ENCODE measurements around the gene KRT72.

KRT72 gene

DNA sequence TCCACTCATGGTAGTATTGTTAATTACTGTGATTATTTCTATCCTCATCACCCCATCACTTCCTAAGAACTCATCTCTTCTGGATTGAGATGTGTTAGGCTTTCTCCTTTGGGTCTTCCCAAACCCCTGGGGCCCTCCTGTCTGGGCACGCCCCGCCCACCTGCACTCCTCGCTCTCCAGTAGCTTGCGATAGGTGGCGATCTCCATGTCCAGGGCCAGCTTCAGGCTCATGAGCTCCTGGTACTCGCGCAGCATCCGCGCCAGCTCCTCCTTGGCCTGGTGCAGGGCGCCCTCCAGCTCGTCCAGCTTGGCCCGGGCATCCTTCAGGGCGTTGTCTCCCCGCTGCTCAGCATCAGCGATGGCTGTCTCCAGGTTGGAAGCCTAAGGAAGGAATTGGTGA, 55.1 kb downstream of the KRT72 start:
- ChIA-PET POLR2A (no interaction called here), CTCF (no interaction called here)
- TF ChIP-seq, protein P1, sequence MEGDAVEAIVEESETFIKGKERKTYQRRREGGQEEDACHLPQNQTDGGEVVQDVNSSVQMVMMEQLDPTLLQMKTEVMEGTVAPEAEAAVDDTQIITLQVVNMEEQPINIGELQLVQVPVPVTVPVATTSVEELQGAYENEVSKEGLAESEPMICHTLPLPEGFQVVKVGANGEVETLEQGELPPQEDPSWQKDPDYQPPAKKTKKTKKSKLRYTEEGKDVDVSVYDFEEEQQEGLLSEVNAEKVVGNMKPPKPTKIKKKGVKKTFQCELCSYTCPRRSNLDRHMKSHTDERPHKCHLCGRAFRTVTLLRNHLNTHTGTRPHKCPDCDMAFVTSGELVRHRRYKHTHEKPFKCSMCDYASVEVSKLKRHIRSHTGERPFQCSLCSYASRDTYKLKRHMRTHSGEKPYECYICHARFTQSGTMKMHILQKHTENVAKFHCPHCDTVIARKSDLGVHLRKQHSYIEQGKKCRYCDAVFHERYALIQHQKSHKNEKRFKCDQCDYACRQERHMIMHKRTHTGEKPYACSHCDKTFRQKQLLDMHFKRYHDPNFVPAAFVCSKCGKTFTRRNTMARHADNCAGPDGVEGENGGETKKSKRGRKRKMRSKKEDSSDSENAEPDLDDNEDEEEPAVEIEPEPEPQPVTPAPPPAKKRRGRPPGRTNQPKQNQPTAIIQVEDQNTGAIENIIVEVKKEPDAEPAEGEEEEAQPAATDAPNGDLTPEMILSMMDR (IDR thresholded peaks at IDR 0.05; ENCODE audit: control extremely low read depth, extremely low read depth, low read depth, missing control alignments) = no peak
- DNase-seq (ENCODE audit: extremely low spot score) = no peak

DNA sequence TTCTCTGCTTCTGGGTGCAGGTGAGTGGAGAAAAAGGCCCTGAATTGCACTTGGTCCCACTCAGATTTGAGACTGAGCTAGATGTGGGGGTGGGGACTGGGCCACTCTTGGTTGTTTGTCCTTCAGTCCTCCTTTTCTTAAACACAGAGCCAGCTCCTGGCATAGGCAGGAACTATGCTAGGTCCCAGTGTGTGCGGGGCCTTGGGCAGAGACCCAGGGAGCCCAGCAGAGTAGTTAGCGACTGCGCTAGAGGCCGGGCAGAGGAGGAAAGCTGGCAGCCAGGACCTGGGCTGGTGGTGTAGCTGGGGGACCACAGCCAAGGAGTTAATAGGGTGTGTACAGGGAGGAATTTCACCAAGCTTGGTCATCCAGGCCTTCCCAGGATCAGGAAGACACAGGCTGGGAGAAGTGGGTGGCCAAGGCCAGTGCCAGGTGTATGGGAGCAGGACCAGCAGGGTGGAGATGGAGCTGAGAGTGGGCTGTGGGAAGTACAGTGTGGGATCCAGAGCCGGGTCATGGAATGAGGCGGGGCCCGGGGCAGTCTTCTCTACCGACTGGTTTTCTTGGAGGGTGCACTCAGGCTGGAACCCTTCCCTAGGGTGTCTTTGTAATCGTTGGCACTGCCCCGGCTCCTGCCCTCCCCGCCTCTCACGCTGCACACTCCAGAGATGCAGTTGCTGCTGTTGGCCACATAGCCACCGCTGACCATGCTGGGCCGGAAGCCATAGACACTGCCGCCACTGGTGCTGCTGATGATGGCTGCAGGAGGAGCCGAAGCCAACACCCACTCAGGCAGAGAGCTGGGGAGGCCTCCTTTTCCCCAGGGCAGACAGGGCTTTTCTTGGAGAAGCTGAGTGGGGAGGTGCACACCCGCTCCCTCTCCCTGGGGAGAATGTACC, 57.0 kb downstream of the KRT72 start:
- TF ChIP-seq, protein P1 (IDR thresholded peaks at IDR 0.05; ENCODE audit: control extremely low read depth, extremely low read depth, low read depth, missing control alignments) = no peak
- POLR2A ChIA-PET = no interaction called here
- no peak for DNase-seq (ENCODE audit: extremely low spot score)
- CTCF ChIA-PET = interaction anchor here (0.9 to 1.3 kb wide), 2 partner anchors 10 to 31 kb away, joined by 3 read pairs; no protein-coding TSS in a partner anchor

DNA sequence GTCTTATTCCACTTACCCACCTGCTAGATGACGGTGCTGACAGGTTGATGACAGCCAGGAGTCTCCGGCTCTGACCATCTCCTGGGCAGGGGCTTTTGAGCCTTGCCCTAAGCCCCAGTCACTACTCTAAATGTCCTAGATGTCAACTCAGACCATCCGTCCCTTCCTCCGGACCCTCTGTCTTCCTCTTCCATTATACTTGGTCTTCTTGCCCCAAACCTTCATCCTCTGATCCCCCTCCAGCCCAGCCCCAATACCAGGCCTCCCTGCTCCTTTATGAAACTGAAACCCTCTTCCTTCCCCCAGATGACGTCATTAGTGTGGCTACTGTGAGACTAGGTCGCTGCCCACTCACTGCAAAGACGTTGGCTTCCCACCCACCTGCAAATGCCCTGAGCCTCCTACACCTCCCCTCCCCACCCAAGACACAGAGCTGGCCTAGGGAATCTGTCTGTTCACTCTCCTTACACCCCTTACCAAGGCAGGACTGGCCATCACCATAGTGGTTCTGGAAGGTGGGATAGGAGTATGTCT, 58.4 kb downstream of the KRT72 start:
- POLR2A ChIA-PET = no interaction called here
- no peak for DNase-seq (ENCODE audit: extremely low spot score)
- CTCF ChIA-PET = no interaction called here
- TF ChIP-seq, protein P1 (IDR thresholded peaks at IDR 0.05; ENCODE audit: control extremely low read depth, extremely low read depth, low read depth, missing control alignments) = no peak

DNA sequence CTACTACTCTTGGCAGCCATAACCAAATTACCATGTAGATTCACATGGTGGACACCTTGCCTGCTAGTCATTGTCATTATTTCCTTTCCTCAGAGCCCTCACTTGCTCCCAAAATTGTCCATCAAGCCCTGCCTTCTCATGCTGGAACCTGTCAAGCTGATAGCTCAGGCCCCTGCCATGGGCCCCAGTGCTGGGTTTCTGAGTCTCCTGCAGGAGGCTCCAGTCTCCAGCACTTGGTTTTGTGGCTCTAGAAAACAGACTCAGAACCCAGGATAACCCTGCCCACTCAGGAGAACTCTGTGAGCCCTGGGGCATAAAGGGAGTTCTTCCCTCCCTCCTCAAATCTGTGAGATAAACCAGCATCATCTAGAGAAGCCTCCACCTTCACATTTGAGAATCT, 59.1 kb downstream of the KRT72 start:
- ChIA-PET CTCF (no interaction called here), POLR2A (no interaction called here)

DNA sequence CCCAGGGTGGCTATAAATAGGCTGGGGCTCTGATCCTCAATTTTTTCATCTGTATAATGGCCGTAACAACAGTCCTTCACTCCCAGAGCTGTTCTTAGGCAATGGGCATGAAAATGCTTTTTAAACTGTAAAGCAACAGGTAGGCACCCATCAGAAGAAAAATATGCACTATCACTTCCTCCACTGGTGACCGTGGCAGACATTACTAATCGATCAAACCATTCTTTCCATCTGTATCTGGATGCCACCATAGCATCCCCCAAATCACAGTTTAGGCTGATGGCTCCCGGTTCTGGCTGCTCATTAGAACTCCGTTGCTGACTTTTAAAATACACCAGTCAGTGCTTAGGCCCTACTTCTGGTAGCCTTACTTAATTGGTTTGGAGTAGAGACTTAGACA, 59.6 kb downstream of the KRT72 start:
- TF ChIP-seq, protein P1 (IDR thresholded peaks at IDR 0.05; ENCODE audit: control extremely low read depth, extremely low read depth, low read depth, missing control alignments) = no peak
- DNase-seq (ENCODE audit: extremely low spot score) = no peak
- ChIA-PET CTCF (no interaction called here), POLR2A (no interaction called here)

More for the DNA sequence above, 59.1 kb downstream of the KRT72 start:
- no peak for DNase-seq (ENCODE audit: extremely low spot score)
- TF ChIP-seq, protein P1 (IDR thresholded peaks at IDR 0.05; ENCODE audit: control extremely low read depth, extremely low read depth, low read depth, missing control alignments) = no peak

DNA sequence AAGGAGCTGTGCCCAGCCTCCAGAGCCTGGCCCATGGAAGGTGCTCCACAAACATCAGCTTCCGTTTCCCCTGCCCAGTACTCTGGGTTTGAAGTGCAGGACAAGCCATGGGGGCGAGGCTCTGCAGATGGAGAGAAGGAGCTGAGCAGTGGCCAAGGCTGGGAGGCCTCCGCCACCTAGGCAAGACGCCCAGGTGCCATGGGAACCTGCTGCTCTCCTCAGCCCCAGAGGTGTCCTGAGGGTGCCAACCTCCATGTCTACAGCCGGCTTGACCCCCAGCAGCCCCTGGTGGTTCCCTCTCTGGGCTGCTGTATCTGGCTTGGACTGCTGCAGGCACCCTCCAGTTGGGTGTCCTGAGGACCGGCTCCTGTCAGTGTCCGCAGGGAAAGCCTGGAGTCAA, 60.7 kb downstream of the KRT72 start:
- DNase-seq (ENCODE audit: extremely low spot score) = no peak
- POLR2A ChIA-PET = no interaction called here
- CTCF ChIA-PET = no interaction called here
- TF ChIP-seq, protein P1 (IDR thresholded peaks at IDR 0.05; ENCODE audit: control extremely low read depth, extremely low read depth, low read depth, missing control alignments) = no peak

All from GM10248 (cell line).